ENCODE results near the gene GNA15.

Gene GNA15

GRCh38 chr19:3121821-3122511, 13.9 kb upstream of the GNA15 start:
- DNase-seq = no peak

DNA sequence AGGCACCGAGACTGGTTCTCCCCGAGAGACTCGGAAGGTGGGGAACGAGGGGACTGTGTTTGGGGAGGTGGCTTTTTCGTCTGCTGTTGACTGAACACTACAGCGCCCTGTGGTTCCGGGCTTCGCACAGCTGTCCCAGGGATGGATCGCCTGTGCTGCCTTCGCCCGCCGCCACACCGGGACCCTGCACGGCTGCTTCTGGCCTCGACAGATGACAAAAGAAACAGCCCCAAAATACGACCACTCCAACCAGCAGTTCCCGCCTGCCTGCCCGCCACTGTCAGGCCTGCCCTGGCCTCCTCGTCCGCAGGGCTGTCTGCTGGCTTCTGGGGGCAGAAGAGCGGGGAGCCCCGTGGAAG, 13.3 kb upstream of the GNA15 start:
- DNase-seq = no peak

GRCh38 chr19:3123088-3123721, 12.6 kb upstream of the GNA15 start:
- no peak for DNase-seq

DNA sequence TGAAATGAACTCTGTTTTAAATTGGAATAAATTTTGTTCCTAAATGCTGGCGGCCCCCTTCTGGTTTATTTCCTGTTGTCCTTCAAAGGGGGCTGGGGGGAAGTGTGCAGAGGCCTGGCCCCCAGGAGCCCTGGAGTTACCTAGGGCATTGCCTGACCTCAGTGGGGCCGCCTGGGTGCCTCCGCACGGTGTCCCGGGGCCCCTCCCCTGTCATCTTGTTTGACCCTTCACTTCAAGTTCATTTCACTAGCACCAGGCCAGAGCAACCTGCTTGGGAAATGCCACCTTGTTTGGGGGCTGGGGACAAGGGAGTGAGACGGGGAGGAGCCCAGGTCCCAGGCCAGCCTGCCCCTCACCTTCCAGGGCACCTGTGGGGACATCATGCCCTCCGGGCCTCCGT, 11.9 kb upstream of the GNA15 start:
- DNase-seq = no peak

DNA sequence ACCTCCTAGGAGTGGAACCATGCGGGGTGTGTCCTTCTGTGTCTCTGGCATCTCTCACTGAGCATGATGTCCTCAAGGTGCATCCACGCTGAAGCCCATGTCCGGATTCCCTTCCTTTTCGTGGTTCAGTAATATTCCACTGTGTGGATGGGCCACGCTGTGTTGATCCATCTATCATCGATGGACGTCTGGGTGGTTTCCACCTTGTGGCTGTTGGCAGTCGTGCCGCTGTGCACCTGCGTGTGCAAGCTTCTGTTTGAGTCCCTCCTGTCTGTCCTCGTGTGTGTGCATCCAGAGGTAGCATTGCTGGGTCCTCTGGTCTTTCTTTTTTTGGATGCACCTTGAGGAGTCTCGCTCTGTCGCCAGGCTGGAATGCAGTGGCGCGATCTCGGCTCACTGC, 11.2 kb upstream of the GNA15 start:
- no peak for DNase-seq

- peak; percentile 54 to 73 for DNase-seq
Measured at GRCh38 chr19:3125900-3126524, 9.8 kb upstream of the GNA15 start.

- DNase-seq = peak in 1 of 2 donors; percentile 59
Measured at GRCh38 chr19:3129112-3129511, 6.7 kb upstream of the GNA15 start.

DNA sequence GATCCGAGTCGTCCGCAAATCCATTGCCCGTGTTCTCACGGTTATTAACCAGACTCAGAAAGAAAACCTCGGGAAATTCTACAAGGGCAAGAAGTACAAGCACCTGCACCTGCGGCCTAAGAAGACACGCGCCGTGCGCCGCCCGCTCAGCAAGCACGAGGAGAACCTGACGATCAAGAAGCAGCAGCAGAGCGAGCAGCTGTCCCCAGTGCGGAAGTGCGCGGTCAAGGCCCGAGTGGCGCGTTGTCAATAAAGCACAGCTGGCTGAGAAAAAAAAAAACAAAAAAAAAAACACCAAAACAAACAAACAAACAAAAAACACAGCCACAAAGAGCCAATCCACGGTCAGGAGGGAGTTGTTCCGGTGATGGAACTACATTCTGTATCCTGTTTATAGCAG, 4.7 kb upstream of the GNA15 start:
- DNase-seq = peak in 1 of 2 donors; percentile 51

GRCh38 chr19:3132971-3133792, 2.7 kb upstream of the GNA15 start:
- DNase-seq = peak; percentile 87 to 88

- DNase-seq = no peak
Measured at GRCh38 chr19:3133793-3134116, 2.1 kb upstream of the GNA15 start.

- no peak for DNase-seq
Measured at GRCh38 chr19:3136684-3137055, 837 bp downstream of the GNA15 start.

DNA sequence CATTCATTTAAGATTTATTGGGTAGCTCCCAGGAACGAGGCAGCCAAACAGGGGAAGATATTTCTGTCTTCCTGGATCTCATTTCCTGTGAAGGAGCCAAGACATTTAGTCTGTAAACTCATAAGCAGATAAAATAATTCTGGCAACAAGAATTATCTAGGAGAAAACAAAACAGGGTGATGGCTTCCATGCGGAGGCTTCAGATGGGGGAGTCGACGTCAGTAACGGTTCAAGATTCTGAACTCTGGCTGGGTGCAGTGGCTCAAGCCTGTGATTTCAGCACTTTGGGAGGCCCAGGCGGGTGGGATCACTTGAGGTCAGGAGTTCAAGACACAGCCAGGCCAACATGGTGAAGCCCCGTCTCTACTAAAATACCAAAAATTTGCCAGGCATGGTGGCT, 1.3 kb downstream of the GNA15 start:
- DNase-seq = no peak

DNA sequence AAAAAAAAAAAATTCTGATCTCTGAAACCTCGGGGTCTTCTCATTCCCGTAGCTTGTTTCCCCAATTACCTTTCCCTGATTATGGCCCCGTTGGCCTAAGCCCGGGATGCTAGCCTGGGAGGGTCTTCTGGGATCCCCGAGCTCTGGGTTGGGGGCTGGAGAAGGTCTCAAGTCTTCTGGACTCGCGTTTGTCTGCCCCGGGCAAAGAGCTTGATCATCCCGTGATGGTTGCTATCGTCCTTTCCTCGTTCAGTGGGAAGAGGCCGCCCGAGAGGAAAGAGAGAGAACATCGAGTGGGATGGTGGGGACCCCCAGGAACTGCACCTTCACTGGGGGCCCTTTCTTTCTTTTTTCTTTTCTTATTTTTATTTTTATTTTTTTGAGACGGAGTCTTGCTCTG, 2.4 kb downstream of the GNA15 start:
- DNase-seq = no peak

DNA sequence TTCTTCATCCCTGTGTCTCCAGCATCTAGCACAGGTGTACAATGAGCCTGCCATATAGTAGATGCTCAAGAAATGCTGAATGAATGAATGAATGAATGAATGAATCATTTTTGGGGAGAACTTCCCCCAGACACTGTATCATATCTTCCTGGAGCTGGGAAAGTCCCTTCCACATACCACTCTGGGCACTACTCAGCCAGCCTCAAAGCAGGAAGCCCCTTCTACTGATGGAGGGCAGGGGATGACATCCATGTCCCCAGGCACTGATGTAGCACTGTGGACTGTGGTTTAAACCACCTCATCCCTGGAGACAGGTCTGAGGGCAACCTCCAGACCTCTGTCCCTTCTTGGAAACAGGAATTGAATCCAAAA, 4.8 kb downstream of the GNA15 start:
- DNase-seq = no peak

- DNase-seq = peak in 1 of 2 donors; percentile 60
Measured at GRCh38 chr19:3142292-3142670, 6.4 kb downstream of the GNA15 start.

GRCh38 chr19:3142781-3143337, 7.0 kb downstream of the GNA15 start:
- DNase-seq = no peak

DNA sequence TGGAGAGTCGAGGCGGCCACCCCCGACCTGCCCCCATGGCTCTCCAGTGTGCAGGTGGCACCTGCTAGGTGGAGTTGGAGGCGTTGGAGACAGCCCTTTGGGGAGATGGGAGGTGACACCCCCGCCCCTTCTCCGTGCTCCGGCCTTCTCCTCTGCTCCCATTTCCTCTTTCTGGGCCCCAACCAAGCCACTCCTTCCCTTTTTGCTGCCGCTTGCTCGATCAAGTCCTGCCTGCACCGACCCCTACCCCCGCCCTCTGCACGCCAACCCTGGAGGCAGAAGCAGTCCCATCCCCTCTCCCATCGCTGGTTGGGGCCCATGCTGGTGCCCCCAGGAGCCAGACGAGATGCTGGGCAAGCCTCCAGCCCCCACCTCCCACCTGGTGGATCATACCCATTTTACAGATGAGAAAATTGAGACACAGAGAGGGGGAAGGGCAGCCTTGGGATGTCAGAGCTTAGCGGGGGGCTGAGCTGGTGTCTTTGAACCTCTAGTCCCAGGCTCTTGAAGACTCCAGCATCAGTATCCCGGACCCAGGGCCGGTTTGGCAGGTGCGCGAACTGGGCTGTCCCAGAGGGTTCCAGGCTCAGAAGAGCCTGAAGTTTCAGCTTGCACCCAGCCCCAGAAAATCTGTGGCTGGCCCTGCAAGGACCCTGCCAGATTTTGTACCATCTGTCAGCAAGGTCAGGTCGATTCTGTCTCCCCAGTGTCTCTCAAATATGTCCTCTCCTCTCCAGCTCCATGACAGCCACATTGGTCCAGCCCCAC, 10.3 kb downstream of the GNA15 start:
- DNase-seq = peak in 1 of 2 donors; percentile 51

- peak; percentile 55 to 68 for DNase-seq
Measured at GRCh38 chr19:3146677-3147100, 10.9 kb downstream of the GNA15 start.

DNA sequence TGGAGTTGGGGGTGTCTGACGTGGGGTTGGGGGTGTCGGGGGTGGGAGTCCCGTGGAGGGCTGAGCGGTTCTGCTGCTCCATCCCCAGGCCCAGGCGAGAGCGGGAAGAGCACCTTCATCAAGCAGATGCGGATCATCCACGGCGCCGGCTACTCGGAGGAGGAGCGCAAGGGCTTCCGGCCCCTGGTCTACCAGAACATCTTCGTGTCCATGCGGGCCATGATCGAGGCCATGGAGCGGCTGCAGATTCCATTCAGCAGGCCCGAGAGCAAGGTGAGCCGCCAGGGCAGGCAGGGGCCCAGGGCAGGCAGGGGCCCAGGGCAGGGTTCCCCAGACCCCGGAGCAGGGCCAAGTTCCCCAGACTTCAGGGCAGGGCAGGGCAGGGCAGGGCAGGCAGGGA, 12.7 kb downstream of the GNA15 start:
- no peak for DNase-seq

- no peak for DNase-seq
Measured at GRCh38 chr19:3149089-3149488, 13.3 kb downstream of the GNA15 start.

DNA sequence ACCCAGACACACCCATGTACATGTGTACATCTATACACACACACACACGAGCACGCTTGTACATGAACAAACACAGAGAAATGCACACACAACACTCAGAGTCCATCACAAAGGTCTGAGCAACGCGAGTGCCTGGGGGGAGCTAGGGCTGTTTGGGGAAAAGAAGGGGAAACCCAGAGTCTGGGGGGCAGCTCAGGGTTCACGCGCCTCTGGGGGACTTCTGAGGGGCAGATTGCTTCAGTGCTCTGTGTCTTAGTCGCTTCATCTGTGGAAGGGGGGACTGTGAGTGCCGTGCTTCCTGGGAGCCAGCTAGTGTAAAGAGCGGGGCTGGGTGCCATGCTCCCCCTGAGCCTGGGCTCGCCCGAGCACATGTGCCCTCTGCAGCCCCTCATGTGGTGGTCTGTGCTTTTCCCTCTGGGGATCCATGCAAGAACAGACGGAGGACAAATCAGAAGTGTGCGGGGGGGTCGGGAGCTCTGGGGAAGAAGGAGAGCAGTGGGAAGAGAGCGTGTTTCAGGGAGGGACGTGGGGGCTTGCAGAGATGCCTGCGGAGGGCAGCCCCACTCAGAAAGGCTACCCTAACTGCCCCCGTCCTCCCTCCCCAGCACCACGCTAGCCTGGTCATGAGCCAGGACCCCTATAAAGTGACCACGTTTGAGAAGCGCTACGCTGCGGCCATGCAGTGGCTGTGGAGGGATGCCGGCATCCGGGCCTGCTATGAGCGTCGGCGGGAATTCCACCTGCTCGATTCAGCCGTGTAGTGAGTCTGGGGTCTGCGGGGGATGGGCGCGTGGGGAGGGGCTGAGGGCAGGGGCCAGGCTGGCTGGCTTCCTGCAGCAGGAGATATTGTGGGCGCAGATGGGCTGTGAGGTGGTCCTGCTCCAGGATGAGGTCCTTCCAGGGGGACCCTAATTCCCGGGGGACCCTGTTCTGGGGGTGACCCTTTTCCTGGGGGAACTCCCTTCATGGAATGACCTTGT, 14.0 kb downstream of the GNA15 start:
- DNase-seq = no peak

All from CD4-positive, alpha-beta T cell treated with Interleukin-4 for 1 hour (primary cell).